GM12864 (cell line): Measurements from ENCODE around the gene IDH2.

Source experiments
- DNase-seq: peaks from one replicate; pipeline ENCODE4 v3.0.0-alpha.2; 2011; ENCODE audit warnings: low read depth
- H3K4me3 ChIP-seq: 2 replicates; pipeline ENCODE4 v1.5.1; 2011; ENCODE audit warnings: mild to moderate bottlenecking, low read depth, low read length, control low read depth
- CTCF ChIP-seq: IDR thresholded peaks from 2 replicates; pipeline ENCODE4 v1.5.1; 2011; ENCODE audit warnings: low read depth, mild to moderate bottlenecking, moderate library complexity, low read length, control low read depth, inconsistent platforms; ENCODE audit errors: missing control alignments

IDH2 gene

DNA sequence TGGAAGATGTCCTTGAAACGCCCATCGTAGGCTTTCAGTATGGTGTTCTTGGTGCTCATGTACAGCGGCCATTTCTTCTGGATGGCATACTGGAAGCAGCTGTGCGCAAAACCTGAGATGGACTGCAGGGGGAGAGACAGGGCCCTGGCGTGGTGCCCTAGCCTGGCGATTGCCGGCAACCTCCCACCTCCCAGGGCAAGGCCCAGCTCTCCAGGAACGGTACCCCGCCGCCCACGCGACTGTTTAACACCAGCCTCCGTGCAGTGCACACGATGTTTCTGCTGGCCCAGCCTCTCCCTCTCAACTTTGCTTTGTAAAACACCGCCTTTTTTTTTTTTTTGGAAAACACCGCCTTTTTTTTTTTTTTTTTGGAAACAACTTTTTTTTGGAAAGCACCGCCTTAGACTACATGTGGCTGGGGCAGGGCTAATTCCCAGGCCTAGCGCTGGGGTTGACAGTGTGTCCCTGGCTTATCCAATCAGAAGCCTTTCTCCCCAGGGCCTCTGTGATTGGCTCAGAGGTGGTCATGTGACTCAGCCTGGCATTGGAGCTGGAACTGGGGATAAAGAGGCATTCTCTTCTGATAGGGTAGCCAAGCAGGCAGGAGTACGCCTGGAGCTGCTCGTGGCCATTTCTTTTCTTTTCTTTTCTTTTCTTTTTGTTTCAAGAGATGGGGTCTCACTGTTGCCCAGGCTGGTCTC, 14.7 kb downstream of the IDH2 start:
- peak; percentile 26 for TF ChIP-seq CTCF
- no peak overlapping the region for H3K4me3 ChIP-seq
- DNase-seq, result no peak

- TF ChIP-seq CTCF, result peak; percentile 87
- no peak for DNase-seq
- H3K4me3 ChIP-seq, result no peak overlapping the region
Observed at GRCh38 chr15:90086868-90087268, 15.4 kb downstream of the IDH2 start.

DNA sequence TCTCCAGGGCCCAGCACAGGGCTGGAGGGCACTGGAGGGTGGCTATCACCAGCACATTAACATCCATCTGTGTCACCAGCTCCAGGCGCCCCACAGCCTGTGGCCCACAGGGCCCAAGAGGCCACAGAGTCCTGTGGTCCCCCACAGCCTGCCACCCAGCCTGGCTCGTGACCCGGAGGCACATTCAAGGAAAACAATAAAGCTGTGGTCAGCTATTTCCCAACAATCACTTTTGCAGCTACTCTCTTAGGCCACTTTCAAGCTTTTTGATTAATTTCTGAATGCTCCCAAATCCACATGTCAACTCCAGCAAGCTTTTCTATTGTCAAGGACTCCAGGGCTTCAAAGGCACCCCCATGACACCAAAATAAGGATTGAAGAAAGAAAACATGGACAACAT, 16.7 kb downstream of the IDH2 start:
- no peak for TF ChIP-seq CTCF
- H3K4me3 ChIP-seq, result no peak overlapping the region
- DNase-seq, result no peak

DNA sequence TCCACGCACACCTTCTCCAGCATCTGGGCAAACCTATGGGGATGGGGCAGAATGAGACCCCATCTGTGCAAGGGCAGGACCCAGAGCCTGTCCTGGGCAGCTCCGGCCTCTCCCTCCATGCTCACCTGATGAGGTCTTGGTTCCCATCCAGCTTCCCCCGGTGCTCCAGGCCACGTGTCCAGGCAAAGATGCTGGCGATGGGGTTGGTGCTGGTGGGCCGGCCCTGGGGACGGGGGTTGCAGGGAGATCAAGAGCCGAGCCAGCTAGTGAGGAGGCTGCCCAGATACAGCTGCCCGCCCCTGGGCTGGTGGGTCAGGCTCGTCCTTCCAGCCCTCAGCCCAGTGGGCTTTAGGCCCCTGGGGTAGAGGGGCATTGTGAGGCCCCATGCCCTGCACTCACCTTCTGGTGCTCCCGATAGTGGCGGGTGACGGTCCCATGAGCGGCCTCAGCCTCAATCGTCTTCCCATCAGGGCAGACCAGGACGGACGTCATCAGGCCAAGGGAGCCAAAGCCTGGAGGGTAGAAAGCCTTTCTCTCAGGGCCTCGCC, 17.3 kb downstream of the IDH2 start:
- no peak for DNase-seq
- no peak for TF ChIP-seq CTCF
- H3K4me3 ChIP-seq, result no peak overlapping the region

- TF ChIP-seq CTCF, result no peak
- DNase-seq, result no peak
- no peak overlapping the region for H3K4me3 ChIP-seq
Observed at GRCh38 chr15:90083954-90084607, 18.2 kb downstream of the IDH2 start.

DNA sequence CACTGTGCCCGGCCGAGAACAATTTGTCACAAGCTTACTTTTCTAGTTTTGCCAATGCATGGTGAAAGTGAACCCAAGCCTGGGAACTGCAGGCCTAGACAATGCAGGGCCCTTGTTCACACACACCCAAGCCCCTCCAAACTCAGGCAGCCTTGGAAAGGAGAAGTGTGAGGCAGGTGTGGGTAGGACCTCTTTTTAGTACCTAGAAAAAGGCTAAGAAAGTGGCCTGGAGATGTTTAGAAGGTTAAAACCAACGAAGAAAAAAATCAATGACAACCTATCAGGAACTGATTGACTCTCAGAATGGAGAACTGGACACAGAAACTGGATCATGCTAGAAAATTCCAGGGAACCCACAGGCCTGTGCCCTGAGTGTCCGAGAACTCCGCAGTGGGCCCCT, 18.8 kb downstream of the IDH2 start:
- no peak overlapping the region for H3K4me3 ChIP-seq
- TF ChIP-seq CTCF, result no peak
- no peak for DNase-seq
